ENCODE measurements around the gene HIKESHI. TPM values are rescaled to one million over a fixed set of nuclear protein-coding genes. Genes with fewer than 3 reads are reported as not detected.
"Not testable (repeated sequence)": the region's sequence is repeated elsewhere in the genome, so short reads cannot be mapped to it uniquely, and the experiment has no call there.

The HIKESHI gene
- 33.6 TPM for polyA plus RNA-seq (ENCODE audit: insufficient read length)

DNA sequence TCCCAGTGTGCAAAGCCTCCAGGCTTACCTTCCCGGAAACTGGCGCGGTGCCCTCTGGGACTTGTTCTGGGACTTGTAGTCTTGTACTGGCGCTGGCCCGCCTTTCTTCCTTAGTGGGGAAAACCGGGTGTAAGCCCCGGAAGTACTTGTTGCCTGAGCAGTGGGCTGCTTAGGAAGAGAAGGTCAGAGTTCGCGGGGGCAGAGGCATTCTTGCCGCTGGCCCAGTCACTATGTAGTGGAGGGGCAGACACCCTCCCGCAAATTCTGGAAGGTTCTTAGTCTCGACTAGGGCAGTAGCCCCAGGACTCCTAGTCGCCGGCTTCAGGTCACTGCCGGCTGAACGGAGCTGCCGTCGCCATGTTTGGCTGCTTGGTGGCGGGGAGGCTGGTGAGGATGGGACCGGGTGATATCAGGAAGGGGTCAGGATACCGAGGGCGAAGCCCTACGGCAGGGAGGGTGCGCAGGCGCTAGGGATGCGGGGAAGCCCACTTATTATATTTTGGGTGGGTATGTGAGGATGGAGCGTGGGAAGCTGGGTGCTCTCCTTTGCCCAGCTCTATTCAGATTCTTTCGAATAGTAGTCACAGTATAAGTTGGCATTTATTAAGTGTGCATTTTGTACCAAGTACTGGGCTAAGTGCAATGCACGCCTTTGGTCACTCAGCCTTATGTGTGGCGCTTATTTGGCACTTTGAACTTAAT, at the start of gene HIKESHI:
TSS of gene HIKESHI (plus strand) at position 149 of the 702 bp plus-strand sequence. CDS start at position 358, 209 bp downstream.
- DNase-seq (ENCODE audit: low read depth) = peak; percentile 96

- DNase-seq (ENCODE audit: low read depth) = no peak
These were observed 46.1 kb upstream of the HIKESHI start for GRCh38 chr11:86255896-86256295.

DNA sequence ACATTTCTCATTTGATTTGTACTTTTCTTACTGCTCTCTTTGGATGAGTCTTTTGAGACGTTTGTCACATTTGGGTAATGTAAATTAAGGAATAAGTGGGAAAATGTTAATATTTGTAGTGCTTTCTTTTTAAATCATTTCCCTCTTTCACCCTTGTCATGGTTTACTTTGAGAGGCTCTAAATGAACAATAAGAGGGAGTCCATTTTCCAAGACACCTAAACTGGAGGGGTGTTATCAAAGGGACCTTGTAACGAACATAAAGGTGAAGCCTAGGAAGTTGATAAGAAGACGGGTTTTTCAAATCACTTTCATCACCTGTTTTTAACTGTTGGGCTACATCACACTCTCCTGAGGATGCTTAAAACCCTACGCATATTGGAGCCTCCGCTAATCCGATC, 45.4 kb upstream of the HIKESHI start:
- no peak for DNase-seq (ENCODE audit: low read depth)

DNA sequence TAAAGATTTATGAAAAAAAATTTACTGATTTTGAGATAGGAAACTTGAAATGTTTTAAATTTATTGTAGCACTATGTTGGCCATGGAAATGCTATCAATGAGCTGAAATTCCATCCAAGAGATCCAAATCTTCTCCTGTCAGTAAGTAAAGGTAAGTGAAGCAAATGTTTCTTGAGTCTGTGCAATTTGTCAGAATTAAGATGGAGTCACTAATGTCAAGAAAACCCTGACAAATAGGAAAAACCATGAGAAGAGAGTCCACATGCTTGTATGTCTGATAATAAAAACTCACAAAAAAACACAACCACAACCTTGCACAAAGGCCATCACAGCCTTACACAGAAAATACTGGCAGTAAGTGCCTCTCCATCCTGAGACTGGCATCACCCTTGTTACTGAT, 44.6 kb upstream of the HIKESHI start:
- DNase-seq (ENCODE audit: low read depth) = no peak

- DNase-seq (ENCODE audit: low read depth) = no peak
These were observed 42.3 kb upstream of the HIKESHI start for GRCh38 chr11:86259730-86260129.

GRCh38 chr11:86261328-86261727, 40.7 kb upstream of the HIKESHI start:
- DNase-seq (ENCODE audit: low read depth) = no peak

- no peak for DNase-seq (ENCODE audit: low read depth)
These were observed 39.7 kb upstream of the HIKESHI start for GRCh38 chr11:86262387-86262786.

GRCh38 chr11:86264649-86265048, 37.4 kb upstream of the HIKESHI start:
- no peak for DNase-seq (ENCODE audit: low read depth)

DNA sequence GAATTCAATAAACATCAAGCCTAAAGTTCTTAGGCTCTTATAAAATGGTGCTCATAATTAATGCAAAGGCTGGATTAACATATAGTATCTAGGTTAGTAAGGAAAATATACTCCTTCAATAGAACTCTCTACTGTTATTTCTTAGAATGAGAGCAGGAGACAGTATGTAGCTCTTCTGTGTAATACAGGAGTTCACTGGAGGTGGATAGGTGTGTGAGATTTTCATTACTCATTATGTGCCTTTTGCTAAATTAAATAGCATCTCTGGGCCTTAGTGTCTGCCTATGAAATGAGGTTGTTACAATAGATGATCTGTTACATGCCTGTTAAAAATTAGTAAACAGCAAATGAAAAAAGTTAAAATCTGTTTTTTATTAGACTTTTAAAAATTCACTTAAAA, 36.8 kb upstream of the HIKESHI start:
- DNase-seq (ENCODE audit: low read depth) = no peak

GRCh38 chr11:86269645-86270044, 32.4 kb upstream of the HIKESHI start:
- no peak for DNase-seq (ENCODE audit: low read depth)

DNA sequence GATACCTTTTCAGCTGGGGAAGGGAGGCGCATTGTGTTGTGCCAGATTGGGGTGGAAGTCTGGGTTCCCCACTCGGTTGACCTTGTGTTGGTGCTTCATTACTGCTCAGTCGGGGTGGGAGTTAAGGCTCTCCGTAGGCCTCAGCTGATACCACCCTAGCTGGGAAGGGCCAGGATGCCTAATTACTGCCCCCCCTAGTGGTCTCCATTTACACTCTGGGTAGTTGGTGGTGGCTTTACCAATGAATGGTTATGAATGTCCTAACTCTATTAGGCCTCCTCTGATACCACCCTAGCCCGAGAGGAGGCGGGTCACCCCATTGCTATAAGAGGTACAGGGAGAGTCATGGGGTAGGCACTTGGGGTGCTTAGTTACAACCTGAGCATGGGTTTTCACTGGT, 27.5 kb upstream of the HIKESHI start:
- no peak for DNase-seq (ENCODE audit: low read depth)

DNA sequence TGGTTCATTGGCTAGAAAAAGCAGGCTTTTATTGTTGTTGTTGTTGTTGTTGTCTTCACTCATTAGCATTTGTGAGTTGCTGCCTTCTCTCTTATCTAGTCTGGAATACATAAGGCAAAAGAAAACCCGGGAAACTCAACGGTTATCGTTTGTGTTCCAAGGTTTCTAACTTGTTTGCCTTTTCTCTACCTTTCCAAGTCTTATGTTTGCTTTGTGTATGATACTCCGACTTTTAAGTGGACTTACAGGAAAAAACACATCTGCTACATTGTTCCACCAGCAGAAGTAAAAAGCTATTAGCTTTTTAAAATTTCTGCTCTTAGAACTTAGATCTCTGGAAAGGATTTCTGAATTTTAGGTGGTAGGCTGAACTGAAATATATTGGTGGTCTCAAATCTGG, 27.0 kb upstream of the HIKESHI start:
- no peak for DNase-seq (ENCODE audit: low read depth)

GRCh38 chr11:86275493-86276370, 26.3 kb upstream of the HIKESHI start:
- no peak for DNase-seq (ENCODE audit: low read depth)

- DNase-seq (ENCODE audit: low read depth) = no peak
These were observed 24.3 kb upstream of the HIKESHI start for GRCh38 chr11:86277741-86278140.

DNA sequence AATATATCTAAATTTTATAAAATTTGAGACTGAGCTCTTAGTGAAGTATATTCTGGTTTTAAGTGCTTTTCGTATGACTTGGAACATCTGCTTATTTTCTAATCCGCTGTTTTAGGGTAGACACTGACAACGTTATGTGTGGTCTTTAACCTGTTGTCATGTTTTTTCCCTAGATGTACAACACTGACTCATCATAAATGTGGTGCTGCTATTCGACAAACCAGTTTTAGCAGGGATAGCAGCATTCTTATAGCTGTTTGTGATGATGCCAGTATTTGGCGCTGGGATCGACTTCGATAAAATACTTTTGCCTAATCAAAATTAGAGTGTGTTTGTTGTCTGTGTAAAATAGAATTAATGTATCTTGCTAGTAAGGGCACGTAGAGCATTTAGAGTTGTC, 23.8 kb upstream of the HIKESHI start:
- no peak for DNase-seq (ENCODE audit: low read depth)

DNA sequence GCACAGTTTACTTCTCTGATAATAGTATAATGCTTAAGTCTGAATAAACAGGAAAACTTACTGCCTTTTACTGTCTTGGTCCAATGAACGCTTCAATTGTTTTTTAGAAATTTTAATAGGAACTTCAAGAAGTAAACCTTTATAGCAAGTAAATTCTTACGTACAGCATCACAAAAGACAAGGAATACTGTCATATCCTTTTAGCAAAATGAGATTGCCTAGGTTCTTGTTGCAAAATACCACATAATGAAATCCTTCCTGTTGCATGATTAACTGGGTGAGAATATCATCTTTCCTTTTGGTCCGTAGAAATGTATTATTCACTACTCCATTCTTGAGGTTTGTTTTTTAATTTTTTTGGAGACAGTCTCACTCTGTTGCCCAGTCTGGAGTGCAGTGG, 22.3 kb upstream of the HIKESHI start:
- DNase-seq (ENCODE audit: low read depth) = no peak

- no peak for DNase-seq (ENCODE audit: low read depth)
These were observed 14.6 kb upstream of the HIKESHI start for GRCh38 chr11:86287468-86287796.

DNA sequence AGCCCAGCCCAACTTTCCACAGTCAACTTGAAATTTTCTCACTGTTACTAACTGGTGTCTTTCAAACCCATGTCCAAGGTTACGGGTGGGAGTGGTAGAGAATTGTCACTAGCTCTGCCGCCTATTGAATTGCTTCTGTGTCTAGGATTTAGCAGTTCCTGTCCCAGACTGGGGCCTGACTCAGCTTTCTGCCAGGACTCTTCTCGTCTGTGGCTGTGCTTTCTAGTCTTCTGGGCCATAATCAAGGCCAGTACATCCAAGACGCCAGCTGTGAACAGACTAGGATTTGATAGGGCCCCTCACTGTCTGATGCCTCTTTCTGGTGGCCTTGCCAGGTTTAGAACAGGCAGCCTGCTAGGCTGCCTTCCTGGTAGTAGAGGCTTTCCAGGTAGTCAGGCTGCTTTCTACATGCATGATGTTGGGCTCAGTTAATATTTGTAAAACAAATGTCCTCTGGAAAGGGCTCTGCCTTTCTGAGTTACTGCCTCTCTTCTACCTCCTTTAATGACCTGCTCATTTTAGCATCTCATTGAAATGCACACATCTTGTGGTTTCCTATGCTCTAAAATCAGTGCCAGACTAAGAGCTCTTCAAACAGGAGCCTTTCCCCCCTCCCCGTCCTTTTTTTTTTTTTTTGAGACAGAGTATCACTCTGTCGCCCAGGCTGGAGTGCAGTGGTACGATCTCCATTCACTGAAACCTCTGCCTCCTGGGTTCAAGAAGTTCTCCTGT, 13.1 kb upstream of the HIKESHI start:
- no peak for DNase-seq (ENCODE audit: low read depth)

DNA sequence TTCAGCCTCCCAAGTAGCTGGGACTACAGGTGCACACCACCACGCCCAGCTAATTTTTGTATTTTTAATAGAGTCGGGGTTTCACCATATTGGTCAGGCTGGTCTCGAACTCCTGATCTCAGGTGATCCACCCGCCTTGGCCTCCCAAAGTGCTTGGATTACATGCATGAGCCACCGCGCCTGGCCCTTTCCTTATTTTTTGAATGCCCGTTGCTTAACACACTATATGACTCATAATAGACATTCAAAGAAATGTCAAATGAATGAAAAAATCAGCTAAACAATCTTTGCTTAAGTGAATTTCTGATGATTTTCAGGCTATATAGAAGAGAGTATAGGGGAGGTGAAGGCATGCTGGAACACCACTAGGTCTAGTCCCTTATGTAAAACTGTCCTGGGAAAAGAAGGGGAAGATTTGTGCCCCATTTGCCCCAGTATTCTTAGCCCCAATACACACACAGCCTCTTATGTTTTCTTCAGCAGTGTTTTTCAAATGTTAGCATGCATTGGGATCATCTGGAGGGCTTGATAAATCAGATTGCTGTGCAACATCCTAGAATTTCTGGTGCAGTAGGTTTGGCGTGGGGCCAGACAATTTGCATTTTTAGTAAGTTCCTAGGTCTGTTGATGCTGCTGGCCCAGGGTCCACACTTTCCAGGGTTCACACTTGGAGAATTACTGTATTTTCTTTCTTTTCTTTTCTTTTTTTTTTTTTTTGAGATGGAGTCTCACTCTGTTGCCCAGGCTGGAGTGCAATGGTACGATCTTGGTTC, 12.3 kb upstream of the HIKESHI start:
- not testable (repeated sequence) for DNase-seq (ENCODE audit: low read depth)

DNA sequence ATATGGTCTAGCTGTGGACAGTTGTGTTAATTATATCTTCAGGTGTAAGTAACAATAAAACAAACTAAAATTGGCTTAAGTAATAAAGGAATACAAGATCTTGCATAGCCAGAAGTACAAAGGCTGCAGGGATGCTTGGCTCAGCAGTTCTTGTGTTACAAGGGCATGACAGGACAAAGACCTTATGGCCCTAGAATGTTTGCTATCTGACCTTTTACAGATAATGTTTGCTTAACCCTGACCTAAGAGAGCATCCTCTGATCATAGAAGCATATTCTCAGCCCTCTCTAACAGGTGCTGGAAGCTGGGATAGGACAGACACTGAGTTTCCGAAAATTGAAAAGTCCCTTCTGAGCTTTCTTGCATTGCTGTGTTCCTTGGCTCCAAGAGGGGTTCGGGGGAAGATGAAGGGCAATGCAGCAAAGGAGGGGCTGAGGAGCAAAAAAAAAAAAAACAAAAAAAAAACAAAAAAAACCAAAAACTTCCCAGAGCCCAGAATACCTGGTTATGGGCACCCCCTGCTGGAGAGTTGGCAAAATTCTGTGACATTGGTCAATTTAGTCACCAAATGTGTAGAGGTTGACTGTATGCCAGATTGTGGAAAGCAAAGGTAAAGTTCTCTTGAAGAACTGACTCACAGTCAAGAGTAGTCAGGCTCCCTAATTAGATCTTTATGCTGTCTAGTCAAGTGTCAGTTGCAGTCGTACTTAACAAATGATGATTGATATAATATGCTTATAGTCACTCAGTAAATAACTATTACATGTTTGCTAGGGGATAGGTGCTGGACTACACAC, 10.4 kb upstream of the HIKESHI start:
- DNase-seq (ENCODE audit: low read depth) = no peak

Measured in forelimb muscle (tissue), 1 donor.